HL-60/S4 treated with phorbol 12-myristate 13-acetate at 8.2 ng/mL for 4 days and 3 days (cell line): ENCODE results near the gene PAEP.

Experiments
- in situ Hi-C: fragments of 300-500 bp; cut with MboI; formaldehyde crosslinking; loops from 2 replicates; pipeline ENCODE4 v1.15.0; 2022; ENCODE audit warnings: low sequenced_read_pairs

PAEP gene

DNA sequence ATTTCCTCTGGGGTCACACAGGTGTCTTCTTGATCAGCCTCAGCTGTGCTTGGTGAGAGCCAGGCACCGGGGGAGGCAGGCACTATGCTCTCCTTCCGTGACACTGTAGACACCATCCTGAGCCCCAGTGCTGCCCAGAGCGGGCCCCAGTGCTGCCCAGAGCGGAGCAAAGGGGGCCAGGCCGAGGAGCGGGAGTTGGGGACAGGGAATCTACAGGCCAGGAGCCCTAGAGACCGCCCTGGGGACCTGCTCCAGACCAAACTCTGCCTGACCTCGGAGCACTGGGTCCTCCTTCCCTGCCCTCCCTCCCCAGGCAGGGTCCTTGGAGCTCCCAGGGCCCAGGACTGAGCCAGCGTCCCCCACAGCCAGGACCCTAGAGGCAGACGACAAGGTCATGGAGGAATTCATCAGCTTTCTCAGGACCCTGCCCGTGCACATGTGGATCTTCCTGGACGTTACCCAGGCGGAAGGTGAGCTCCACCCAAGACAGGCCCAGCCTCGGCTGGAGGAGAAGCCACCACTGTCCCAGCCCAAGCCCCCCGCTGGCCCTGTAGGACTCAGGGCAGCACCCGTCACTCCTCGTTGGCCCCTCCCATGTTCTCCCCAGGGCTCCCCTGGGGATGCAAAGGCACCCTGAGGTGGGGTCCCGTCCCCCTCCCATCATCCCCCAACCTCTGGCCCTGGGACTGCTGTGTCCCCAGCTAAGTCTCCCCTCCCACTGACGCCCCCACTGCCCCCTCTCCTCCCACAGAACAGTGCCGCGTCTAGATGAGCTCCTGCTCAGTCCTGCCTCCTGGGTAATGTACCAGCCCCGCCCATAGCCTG is 30.2 kb downstream of the PAEP start:
- in situ Hi-C loops: no loop called here

DNA sequence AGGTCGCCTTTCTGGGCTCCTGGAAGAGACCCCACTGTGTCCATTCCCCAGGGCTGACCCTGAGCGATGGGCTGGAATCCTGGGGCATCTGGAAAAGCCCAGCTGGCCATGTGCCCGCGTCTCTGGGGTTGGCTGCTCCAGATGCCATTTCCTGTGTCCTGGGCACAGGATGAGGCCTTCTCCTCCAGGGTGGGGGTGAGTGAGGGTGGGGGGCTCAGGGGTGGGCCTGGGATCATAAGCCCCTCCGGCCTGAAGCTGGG is 30.7 kb downstream of the PAEP start:
- in situ Hi-C loops: no loop called here

- in situ Hi-C loops: no loop called here
Observed at GRCh38 chr9:135592625-135593024, 31.1 kb downstream of the PAEP start.

DNA sequence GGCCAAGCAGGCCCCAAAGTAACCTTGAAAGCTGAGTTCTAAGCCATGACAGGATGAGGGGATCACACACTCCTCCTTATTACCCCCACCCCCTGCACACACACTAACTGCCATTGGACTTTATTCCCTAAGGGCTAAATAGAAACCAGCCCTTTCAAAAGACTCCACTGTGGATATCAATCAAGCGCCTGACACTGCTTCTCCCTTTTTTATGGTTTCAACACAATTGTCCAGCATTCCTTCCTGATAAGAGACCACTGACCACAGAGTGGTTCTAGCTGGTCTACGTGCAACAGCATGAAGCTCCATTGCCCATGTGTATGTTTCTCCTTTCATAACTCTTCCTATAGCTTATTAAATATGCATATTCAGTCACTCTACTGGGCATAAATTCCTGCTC is 34.7 kb downstream of the PAEP start:
- in situ Hi-C loops: no loop called here

DNA sequence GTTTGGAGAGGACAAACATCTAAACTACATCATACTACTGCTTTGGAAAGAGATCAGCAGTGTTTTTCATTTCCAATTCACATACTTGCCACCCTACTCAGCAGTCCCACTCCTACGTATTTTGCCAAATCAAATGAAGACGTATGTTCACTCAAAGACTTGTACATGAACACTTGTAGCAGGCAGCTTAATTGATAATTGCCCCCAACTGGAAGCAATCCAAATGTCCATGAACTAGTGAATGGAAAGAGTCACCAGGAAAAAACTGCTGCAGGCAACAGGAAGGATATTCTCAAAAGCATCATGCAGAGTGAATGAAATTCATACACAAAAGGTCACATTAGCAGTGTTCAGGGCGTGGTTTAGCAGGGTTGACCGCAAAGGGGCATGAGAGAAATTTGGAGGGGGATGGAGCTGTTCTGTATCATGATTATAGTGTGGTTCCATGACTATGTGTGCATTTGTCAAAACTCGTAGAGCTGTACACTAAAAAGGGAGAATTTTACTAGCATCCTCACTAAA is 38.8 kb downstream of the PAEP start:
- in situ Hi-C loops: no loop called here

- in situ Hi-C loops: no loop called here
Observed at GRCh38 chr9:135601988-135602387, 40.4 kb downstream of the PAEP start.

DNA sequence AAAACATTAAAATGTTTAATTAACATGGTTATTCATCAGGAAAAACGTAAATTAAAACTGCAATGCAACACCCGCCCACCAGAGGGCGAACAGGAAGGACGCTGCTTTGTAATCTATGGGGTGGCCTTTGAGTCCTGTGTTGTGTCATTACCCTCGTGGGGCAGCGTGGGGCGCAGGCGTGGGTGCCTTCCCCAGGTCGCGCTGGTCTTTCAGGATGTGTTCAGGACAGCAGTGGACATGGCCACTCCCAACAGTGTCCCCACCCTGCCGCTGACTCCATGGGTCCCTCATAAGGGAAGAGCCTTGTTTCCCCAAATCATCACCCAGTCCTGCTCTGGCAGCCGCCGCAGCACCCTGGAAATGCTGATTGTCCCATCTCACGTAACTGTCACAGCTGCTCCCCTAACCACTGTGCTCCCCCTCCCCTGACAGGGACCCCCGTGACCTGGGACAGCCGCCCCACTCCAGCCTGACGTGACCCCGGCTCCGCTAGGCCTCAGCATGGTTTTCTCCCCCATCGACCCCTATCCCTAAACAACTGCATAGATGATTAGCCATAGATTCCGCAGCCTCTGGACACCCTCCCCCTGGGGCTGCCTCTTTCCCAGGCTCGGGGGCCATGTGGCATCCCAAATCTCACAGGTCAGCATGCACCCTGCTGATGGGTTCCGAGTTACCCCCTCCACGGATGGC is 41.4 kb downstream of the PAEP start:
- in situ Hi-C loops: no loop called here

GRCh38 chr9:135604437-135605237 is 43.1 kb downstream of the PAEP start:
- in situ Hi-C loops: no loop called here

GRCh38 chr9:135605238-135605781 is 43.8 kb downstream of the PAEP start:
- in situ Hi-C loops: no loop called here

DNA sequence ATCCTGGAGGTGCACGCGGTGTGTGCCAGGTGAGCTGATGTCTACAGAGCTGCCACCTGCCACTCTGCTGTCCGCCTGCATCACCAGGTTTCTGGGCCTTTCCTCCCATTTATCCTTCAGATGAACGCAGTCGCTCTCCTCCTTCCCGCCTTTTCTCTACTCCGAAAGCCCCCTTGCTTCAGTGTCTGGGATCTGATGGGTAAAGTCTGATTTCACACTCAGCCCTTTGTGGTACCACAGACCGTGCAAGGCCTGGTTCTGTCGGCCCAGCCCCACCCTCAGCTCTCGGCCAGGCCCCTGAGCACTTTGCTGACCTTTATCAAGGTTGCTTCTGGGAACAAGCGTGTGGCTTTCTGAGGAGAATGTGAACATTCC is 45.3 kb downstream of the PAEP start:
- in situ Hi-C loops: no loop called here

- in situ Hi-C loops: no loop called here
Observed at GRCh38 chr9:135607401-135608293, 46.1 kb downstream of the PAEP start.

DNA sequence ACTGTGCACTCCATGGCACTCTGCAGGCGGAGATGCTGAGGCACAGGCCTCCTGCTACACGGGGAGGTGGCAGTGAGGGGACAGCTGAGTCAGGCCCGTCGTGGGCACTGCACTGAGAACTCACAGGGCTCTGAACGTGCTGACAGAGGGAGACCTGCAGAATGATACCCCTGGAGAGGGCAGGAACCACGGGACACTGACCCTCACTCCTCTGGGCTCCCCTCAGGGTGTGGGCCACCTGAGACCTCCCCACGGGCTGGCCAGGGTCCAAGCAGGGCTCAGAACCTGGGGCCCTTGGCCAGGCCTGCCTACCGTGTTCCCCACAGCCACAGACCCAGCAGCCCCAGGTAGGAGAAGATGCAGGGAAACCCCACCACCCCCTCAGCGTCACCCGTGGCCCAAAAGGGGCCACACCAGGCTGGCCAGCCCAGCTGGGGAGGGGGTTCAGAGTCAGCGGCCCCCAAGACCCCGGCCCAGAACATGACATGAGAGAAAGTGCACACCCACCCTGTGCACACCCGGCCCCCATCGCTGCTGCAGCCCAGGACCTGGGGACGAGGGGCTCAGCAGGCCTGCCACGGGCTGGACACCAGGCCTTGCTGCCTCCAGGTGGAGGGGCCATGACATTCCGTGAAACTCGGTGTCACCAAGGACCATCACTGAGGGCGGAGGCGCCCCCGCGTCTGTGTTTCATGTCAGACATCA is 46.9 kb downstream of the PAEP start:
- in situ Hi-C loops: no loop called here

- in situ Hi-C loops: no loop called here
Observed at GRCh38 chr9:135608999-135609317, 47.4 kb downstream of the PAEP start.

- in situ Hi-C loops: no loop called here
Observed at GRCh38 chr9:135609366-135609955, 47.9 kb downstream of the PAEP start.

- in situ Hi-C loops: no loop called here
Observed at GRCh38 chr9:135610290-135611141, 49.0 kb downstream of the PAEP start.

DNA sequence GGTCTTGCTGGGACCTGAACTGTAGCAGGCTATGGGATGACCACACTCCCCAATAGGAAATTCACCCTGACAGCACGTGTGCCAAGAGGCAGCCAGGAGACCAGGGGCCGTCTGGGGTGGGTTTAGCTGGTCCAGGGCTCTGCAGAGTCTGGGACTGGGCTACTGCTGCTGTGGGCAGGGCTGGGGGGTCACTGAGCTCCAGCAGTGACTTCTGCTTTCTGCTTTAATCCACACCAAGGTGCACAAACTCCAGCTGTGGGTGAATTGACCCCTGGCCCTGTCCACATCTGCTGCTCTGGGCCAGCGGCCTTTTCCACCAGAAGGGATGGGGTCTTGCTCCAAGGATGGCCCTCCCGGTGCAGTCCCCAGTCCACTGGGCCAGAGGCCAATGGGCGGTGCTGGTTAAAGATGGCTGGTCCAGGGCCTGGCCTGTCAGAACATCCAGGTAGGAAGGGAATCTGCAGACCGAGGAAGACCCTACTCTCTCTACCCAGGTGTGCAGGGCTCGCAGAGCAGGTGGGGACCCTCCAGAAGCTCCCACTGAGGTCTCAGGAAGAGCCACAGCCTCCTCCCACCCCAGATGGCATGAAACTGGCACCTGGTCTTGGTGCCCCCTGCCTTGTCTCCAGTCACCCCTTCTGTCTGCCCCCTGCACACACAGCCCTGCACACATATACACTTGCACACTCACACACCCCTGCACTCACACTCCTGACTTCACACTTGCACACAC is 49.8 kb downstream of the PAEP start:
- in situ Hi-C loops: no loop called here

DNA sequence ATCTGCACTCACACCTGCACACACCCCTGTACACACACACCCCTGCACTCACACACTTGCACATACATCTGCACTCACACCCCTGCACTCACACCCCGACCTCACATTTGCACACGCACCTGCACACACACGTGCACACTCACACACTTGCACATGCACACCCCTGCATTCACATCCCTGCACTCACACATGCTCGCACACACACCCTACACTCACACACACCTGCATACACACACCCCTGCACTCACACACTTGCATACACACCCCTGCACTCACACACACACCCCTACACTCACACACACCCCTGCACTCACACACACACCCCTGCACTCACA is 50.3 kb downstream of the PAEP start:
- in situ Hi-C loops: no loop called here

DNA sequence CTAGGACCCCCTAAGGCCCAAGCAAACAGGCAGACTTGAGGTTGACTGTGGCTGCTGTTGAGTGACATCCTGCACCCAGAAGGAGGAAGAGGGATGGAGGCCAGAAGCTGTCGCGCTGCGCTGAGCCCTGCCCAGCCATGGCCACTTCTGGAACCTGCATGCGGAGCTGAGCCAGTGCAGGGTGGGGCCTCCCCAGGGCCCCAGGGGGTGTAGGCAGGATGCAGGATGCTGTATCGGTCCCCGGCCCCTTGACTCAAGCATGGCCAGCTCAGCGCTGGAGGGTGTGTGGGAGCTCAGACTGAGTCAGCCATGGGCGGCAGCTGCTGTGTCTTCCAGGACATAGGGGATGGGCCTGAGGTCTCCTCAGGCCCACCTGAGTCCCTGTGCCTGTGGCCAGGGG is 50.9 kb downstream of the PAEP start:
- in situ Hi-C loops: no loop called here
